Measurements from ENCODE around the gene KYNU. TPM values are rescaled to one million over a fixed set of nuclear protein-coding genes. Genes with fewer than 3 reads are reported as not detected.

The KYNU gene
- total RNA-seq, 5 donors from 2014 or later (not counting 1 experiment from before 2014, with no cell fraction given) = 0.30 to 1.8 (median 0.77) TPM; not detected in 1

- H3K27me3 ChIP-seq (replicated peaks in 1 of 2; ENCODE audit: control insufficient read depth in 2 of 2, extremely low read depth in 1 of 2, insufficient read depth in 2 of 2, low read length in 1 of 2) = no peaks in the 10 kb centered on the region
- Mint-ChIP-seq H3K9me3 (no peaks in the 10 kb centered on the region), H3K4me1 (no peaks in the 10 kb centered on the region), H3K27ac (no peak overlapping the region), H3K36me3 (no peaks in the 10 kb centered on the region), H3K4me3 (no peak overlapping the region), H3K27me3 (no peaks in the 10 kb centered on the region)
- H3K27ac ChIP-seq (ENCODE audit: low read length) = no peak overlapping the region
- H3K4me3 ChIP-seq (ENCODE audit: control insufficient read depth in 1 of 2, extremely low read depth in 1 of 2, low read length in 1 of 2) = no peak overlapping the region
- H3K36me3 ChIP-seq (ENCODE audit: control insufficient read depth in 2 of 2, extremely low read depth in 1 of 2, insufficient read depth in 1 of 2, low read length in 1 of 2) = no peaks in the 10 kb centered on the region
- H3K4me1 ChIP-seq (ENCODE audit: control insufficient read depth in 1 of 2, extremely low read depth in 1 of 2, insufficient read depth in 2 of 2, low read length in 2 of 2) = no peaks in the 10 kb centered on the region
- no peak for ATAC-seq (replicated peaks in 1 of 4)
- ChIA-PET POLR2A (no interaction called here), CTCF (no interaction called here)
- no peaks in the 10 kb centered on the region for H3K9me3 ChIP-seq
- no peak for DNase-seq
- WGBS (ENCODE audit: insufficient coverage) = no CpG with 5 or more reads among the region's 2 CpGs
Observed at GRCh38 chr2:142848023-142848606, 29.3 kb upstream of the KYNU start.

- no peaks in the 10 kb centered on the region for H3K4me1 ChIP-seq (ENCODE audit: control insufficient read depth in 1 of 2, extremely low read depth in 1 of 2, insufficient read depth in 2 of 2, low read length in 2 of 2)
- no peaks in the 10 kb centered on the region for H3K36me3 Mint-ChIP-seq
- no peaks in the 10 kb centered on the region for H3K27me3 ChIP-seq (replicated peaks in 1 of 2; ENCODE audit: control insufficient read depth in 2 of 2, extremely low read depth in 1 of 2, insufficient read depth in 2 of 2, low read length in 1 of 2)
- POLR2A ChIA-PET = no interaction called here
- H3K4me3 ChIP-seq (ENCODE audit: control insufficient read depth in 1 of 2, extremely low read depth in 1 of 2, low read length in 1 of 2) = no peak overlapping the region
- no peak overlapping the region for H3K27ac Mint-ChIP-seq
- DNase-seq (no peak), ATAC-seq (replicated peaks in 1 of 4) (no peak)
- no peaks in the 10 kb centered on the region for H3K27me3 Mint-ChIP-seq
- H3K9me3 Mint-ChIP-seq = no peaks in the 10 kb centered on the region
- no peak overlapping the region for H3K4me3 Mint-ChIP-seq
- CTCF ChIA-PET = no interaction called here
- no peak overlapping the region for H3K27ac ChIP-seq (ENCODE audit: low read length)
- no peaks in the 10 kb centered on the region for H3K9me3 ChIP-seq
- no peaks in the 10 kb centered on the region for H3K36me3 ChIP-seq (ENCODE audit: control insufficient read depth in 2 of 2, extremely low read depth in 1 of 2, insufficient read depth in 1 of 2, low read length in 1 of 2)
- 0% methylated on average over 1 of the region's 3 CpGs for WGBS (ENCODE audit: insufficient coverage)
- no peaks in the 10 kb centered on the region for H3K4me1 Mint-ChIP-seq
Observed at GRCh38 chr2:142849820-142850219, 27.6 kb upstream of the KYNU start.

GRCh38 chr2:142853912-142854311 is 23.6 kb upstream of the KYNU start:
- Histone ChIP-seq H3K27me3 (replicated peaks in 1 of 2; ENCODE audit: control insufficient read depth in 2 of 2, extremely low read depth in 1 of 2, insufficient read depth in 2 of 2, low read length in 1 of 2) (no peaks in the 10 kb centered on the region), H3K9me3 (no peaks in the 10 kb centered on the region), H3K4me1 (ENCODE audit: control insufficient read depth in 1 of 2, extremely low read depth in 1 of 2, insufficient read depth in 2 of 2, low read length in 2 of 2) (no peaks in the 10 kb centered on the region), H3K27ac (ENCODE audit: low read length) (no peak overlapping the region), H3K4me3 (ENCODE audit: control insufficient read depth in 1 of 2, extremely low read depth in 1 of 2, low read length in 1 of 2) (no peak overlapping the region), H3K36me3 (ENCODE audit: control insufficient read depth in 2 of 2, extremely low read depth in 1 of 2, insufficient read depth in 1 of 2, low read length in 1 of 2) (no peaks in the 10 kb centered on the region)
- POLR2A ChIA-PET = no interaction called here
- DNase-seq (no peak), ATAC-seq (replicated peaks in 1 of 4) (no peak)
- Mint-ChIP-seq H3K4me3 (no peak overlapping the region), H3K27me3 (no peaks in the 10 kb centered on the region), H3K9me3 (no peaks in the 10 kb centered on the region), H3K4me1 (no peaks in the 10 kb centered on the region), H3K36me3 (no peaks in the 10 kb centered on the region), H3K27ac (no peak overlapping the region)
- CTCF ChIA-PET = no interaction called here
- WGBS (ENCODE audit: insufficient coverage) = 78% methylated on average over 5 of the region's 6 CpGs

GRCh38 chr2:142857256-142858164 is 20.0 kb upstream of the KYNU start:
- no peaks in the 10 kb centered on the region for H3K9me3 Mint-ChIP-seq
- ChIA-PET CTCF (no interaction called here), POLR2A (interaction anchor here in 1 of 2 donors (0.6 kb wide), 1 partner anchor 1115 kb away, joined by 3 read pairs; no protein-coding TSS in a partner anchor)
- H3K36me3 ChIP-seq (ENCODE audit: control insufficient read depth in 2 of 2, extremely low read depth in 1 of 2, insufficient read depth in 1 of 2, low read length in 1 of 2) = no peaks in the 10 kb centered on the region
- DNase-seq (no peak), ATAC-seq (replicated peaks in 1 of 4) (no peak)
- no peak overlapping the region for H3K27ac Mint-ChIP-seq
- H3K4me1 ChIP-seq (ENCODE audit: control insufficient read depth in 1 of 2, extremely low read depth in 1 of 2, insufficient read depth in 2 of 2, low read length in 2 of 2) = no peaks in the 10 kb centered on the region
- no peak overlapping the region for H3K4me3 Mint-ChIP-seq
- no peaks in the 10 kb centered on the region for H3K4me1 Mint-ChIP-seq
- no peaks in the 10 kb centered on the region for H3K36me3 Mint-ChIP-seq
- H3K4me3 ChIP-seq (ENCODE audit: control insufficient read depth in 1 of 2, extremely low read depth in 1 of 2, low read length in 1 of 2) = no peak overlapping the region
- no peaks in the 10 kb centered on the region for H3K27me3 Mint-ChIP-seq
- 100% methylated on average over 1 of the region's 5 CpGs for WGBS (ENCODE audit: insufficient coverage)
- H3K9me3 ChIP-seq = no peaks in the 10 kb centered on the region
- H3K27ac ChIP-seq (ENCODE audit: low read length) = no peak overlapping the region
- H3K27me3 ChIP-seq (replicated peaks in 1 of 2; ENCODE audit: control insufficient read depth in 2 of 2, extremely low read depth in 1 of 2, insufficient read depth in 2 of 2, low read length in 1 of 2) = no peaks in the 10 kb centered on the region

- ChIA-PET POLR2A (no interaction called here), CTCF (no interaction called here)
- H3K4me1 Mint-ChIP-seq = no peaks in the 10 kb centered on the region
- ATAC-seq (replicated peaks in 1 of 4) (no peak), DNase-seq (no peak)
- no peak overlapping the region for H3K4me3 Mint-ChIP-seq
- H3K27me3 Mint-ChIP-seq = no peaks in the 10 kb centered on the region
- no peaks in the 10 kb centered on the region for H3K36me3 Mint-ChIP-seq
- Histone ChIP-seq H3K4me1 (ENCODE audit: control insufficient read depth in 1 of 2, extremely low read depth in 1 of 2, insufficient read depth in 2 of 2, low read length in 2 of 2) (no peaks in the 10 kb centered on the region), H3K4me3 (ENCODE audit: control insufficient read depth in 1 of 2, extremely low read depth in 1 of 2, low read length in 1 of 2) (no peak overlapping the region), H3K27me3 (replicated peaks in 1 of 2; ENCODE audit: control insufficient read depth in 2 of 2, extremely low read depth in 1 of 2, insufficient read depth in 2 of 2, low read length in 1 of 2) (no peaks in the 10 kb centered on the region), H3K36me3 (ENCODE audit: control insufficient read depth in 2 of 2, extremely low read depth in 1 of 2, insufficient read depth in 1 of 2, low read length in 1 of 2) (no peaks in the 10 kb centered on the region), H3K27ac (ENCODE audit: low read length) (no peak overlapping the region), H3K9me3 (no peaks in the 10 kb centered on the region)
- WGBS (ENCODE audit: insufficient coverage) = no CpG with 5 or more reads among the region's 1 CpG
- no peaks in the 10 kb centered on the region for H3K9me3 Mint-ChIP-seq
- H3K27ac Mint-ChIP-seq = no peak overlapping the region
Observed at GRCh38 chr2:142858961-142859360, 18.5 kb upstream of the KYNU start.

GRCh38 chr2:142862299-142862698 is 15.2 kb upstream of the KYNU start:
- ChIA-PET CTCF (no interaction called here), POLR2A (no interaction called here)
- Mint-ChIP-seq H3K9me3 (no peaks in the 10 kb centered on the region), H3K4me3 (no peak overlapping the region), H3K27ac (no peak overlapping the region), H3K27me3 (no peaks in the 10 kb centered on the region), H3K4me1 (no peaks in the 10 kb centered on the region), H3K36me3 (no peaks in the 10 kb centered on the region)
- H3K4me1 ChIP-seq (ENCODE audit: control insufficient read depth in 1 of 2, extremely low read depth in 1 of 2, insufficient read depth in 2 of 2, low read length in 2 of 2) = no peaks in the 10 kb centered on the region
- H3K9me3 ChIP-seq = no peaks in the 10 kb centered on the region
- H3K36me3 ChIP-seq (ENCODE audit: control insufficient read depth in 2 of 2, extremely low read depth in 1 of 2, insufficient read depth in 1 of 2, low read length in 1 of 2) = no peaks in the 10 kb centered on the region
- no peak overlapping the region for H3K27ac ChIP-seq (ENCODE audit: low read length)
- no peak overlapping the region for H3K4me3 ChIP-seq (ENCODE audit: control insufficient read depth in 1 of 2, extremely low read depth in 1 of 2, low read length in 1 of 2)
- H3K27me3 ChIP-seq (replicated peaks in 1 of 2; ENCODE audit: control insufficient read depth in 2 of 2, extremely low read depth in 1 of 2, insufficient read depth in 2 of 2, low read length in 1 of 2) = no peaks in the 10 kb centered on the region
- DNase-seq = no peak
- WGBS (ENCODE audit: insufficient coverage) = 83% methylated on average over 2 of the region's 4 CpGs
- ATAC-seq (replicated peaks in 1 of 4) = no peak

Measured in T-cell (primary cell).